T-helper 17 cell (primary cell): Measurements from ENCODE around the gene MSRB2. TPM values are rescaled to one million over a fixed set of nuclear protein-coding genes. Genes with fewer than 3 reads are reported as not detected.

ENCODE experiments used
- ATAC-seq: fragments of 150-1000 bp; cut with Tn5 transposase; 2 replicates; pipeline ENCODE4 v1.10.0; 2021; ENCODE audit warnings: mild to moderate bottlenecking, moderate library complexity
- DNase-seq, 3 donors: peaks; one replicate each; pipeline versions ENCODE4 v3.0.0 to v3.0.0-alpha.2; 2020 to 2021
- H3K9me3 ChIP-seq: one replicate; pipeline ENCODE4 v1.7.0; 2013; ENCODE audit warnings: low read length, mild to moderate bottlenecking; ENCODE audit not compliant: control insufficient read depth, poor library complexity, severe bottlenecking
- H3K27ac Mint-ChIP-seq: one replicate; pipeline ENCODE4 v1.8.0; 2022; ENCODE audit warnings: mild to moderate bottlenecking, moderate library complexity, mixed read lengths
- H3K27me3 Mint-ChIP-seq: one replicate; pipeline ENCODE4 v1.8.0; 2022; ENCODE audit warnings: mixed read lengths
- H3K36me3 Mint-ChIP-seq: one replicate; pipeline ENCODE4 v1.8.0; 2022; ENCODE audit warnings: low read depth, mixed read lengths
- H3K4me1 Mint-ChIP-seq: one replicate; pipeline ENCODE4 v1.8.0; 2022; ENCODE audit warnings: mild to moderate bottlenecking, mixed read lengths
- H3K4me3 Mint-ChIP-seq: one replicate; pipeline ENCODE4 v1.8.0; 2022; ENCODE audit warnings: mild to moderate bottlenecking, moderate library complexity, mixed read lengths
- total RNA-seq, 4 donors: library from RNA in 2 of 4; stranded (reverse) in 2 of 4; gene quantifications; one replicate each; pipeline ENCODE4 v1.2.3 and lab custom pipeline; 2022 to 2026

Gene MSRB2
- total RNA-seq (1 to 10 TPM; 1.1 to 6.2 TPM), total RNA-seq (lab: John Stamatoyannopoulos, UW) (2.4 to 2.6 reads per million in 2 donors)

- peaks cover 26% of the 10 kb centered on the region for H3K4me1 Mint-ChIP-seq
- H3K9me3 ChIP-seq = no peaks in the 10 kb centered on the region
- no peaks in the 10 kb centered on the region for H3K36me3 Mint-ChIP-seq
- ATAC-seq (peak; percentile 74), DNase-seq (peak; percentile 29 to 71 (median 62))
- H3K27ac Mint-ChIP-seq = peak within 1 kb of the TSS; percentile 91
- H3K27me3 Mint-ChIP-seq = no peaks in the 10 kb centered on the region
- H3K4me3 Mint-ChIP-seq = peak within 1 kb of the TSS; percentile 93
Observed at GRCh38 chr10:23095404-23095965, at the start of gene MSRB2. TSS of gene MSRB2 (plus strand) at chr10:23095579. CDS start at chr10:23095609, 30 bp downstream.

GRCh38 chr10:23046027-23046426 is 49.4 kb upstream of the MSRB2 start:
- no peaks in the 10 kb centered on the region for H3K4me1 Mint-ChIP-seq
- no peaks in the 10 kb centered on the region for H3K9me3 ChIP-seq
- peaks cover 39% of the 10 kb centered on the region for H3K27me3 Mint-ChIP-seq
- H3K36me3 Mint-ChIP-seq = no peaks in the 10 kb centered on the region
- no peak for ATAC-seq
- no peak overlapping the region for H3K27ac Mint-ChIP-seq
- no peak overlapping the region for H3K4me3 Mint-ChIP-seq
- no peak for DNase-seq

- Mint-ChIP-seq H3K27ac (no peak overlapping the region), H3K27me3 (peaks cover 53% of the 10 kb centered on the region), H3K4me3 (no peak overlapping the region), H3K36me3 (no peaks in the 10 kb centered on the region), H3K4me1 (no peaks in the 10 kb centered on the region)
- no peaks in the 10 kb centered on the region for H3K9me3 ChIP-seq
- no peak for DNase-seq
- ATAC-seq = no peak
Observed at GRCh38 chr10:23047201-23048050, 48.0 kb upstream of the MSRB2 start.

GRCh38 chr10:23048191-23048590 is 47.2 kb upstream of the MSRB2 start:
- H3K9me3 ChIP-seq = no peaks in the 10 kb centered on the region
- Mint-ChIP-seq H3K36me3 (no peaks in the 10 kb centered on the region), H3K27me3 (peaks cover 61% of the 10 kb centered on the region), H3K4me1 (no peaks in the 10 kb centered on the region), H3K4me3 (no peak overlapping the region), H3K27ac (no peak overlapping the region)
- no peak for ATAC-seq
- no peak for DNase-seq

GRCh38 chr10:23051278-23051677 is 44.1 kb upstream of the MSRB2 start:
- Mint-ChIP-seq H3K4me1 (no peaks in the 10 kb centered on the region), H3K4me3 (no peak overlapping the region), H3K27ac (no peak overlapping the region), H3K27me3 (peaks cover 57% of the 10 kb centered on the region), H3K36me3 (no peaks in the 10 kb centered on the region)
- H3K9me3 ChIP-seq = no peaks in the 10 kb centered on the region
- DNase-seq = no peak
- no peak for ATAC-seq

GRCh38 chr10:23051855-23052331 is 43.5 kb upstream of the MSRB2 start:
- H3K27me3 Mint-ChIP-seq = peaks cover 64% of the 10 kb centered on the region
- no peaks in the 10 kb centered on the region for H3K4me1 Mint-ChIP-seq
- H3K9me3 ChIP-seq = no peaks in the 10 kb centered on the region
- H3K27ac Mint-ChIP-seq = no peak overlapping the region
- H3K36me3 Mint-ChIP-seq = no peaks in the 10 kb centered on the region
- no peak overlapping the region for H3K4me3 Mint-ChIP-seq
- ATAC-seq (no peak), DNase-seq (no peak)

GRCh38 chr10:23053036-23053435 is 42.3 kb upstream of the MSRB2 start:
- H3K4me1 Mint-ChIP-seq = no peaks in the 10 kb centered on the region
- no peak for ATAC-seq
- H3K36me3 Mint-ChIP-seq = no peaks in the 10 kb centered on the region
- H3K4me3 Mint-ChIP-seq = no peak overlapping the region
- peaks cover 60% of the 10 kb centered on the region for H3K27me3 Mint-ChIP-seq
- H3K27ac Mint-ChIP-seq = no peak overlapping the region
- no peaks in the 10 kb centered on the region for H3K9me3 ChIP-seq
- no peak for DNase-seq

GRCh38 chr10:23055424-23056185 is 39.8 kb upstream of the MSRB2 start:
- H3K9me3 ChIP-seq = no peaks in the 10 kb centered on the region
- Mint-ChIP-seq H3K27ac (no peak overlapping the region), H3K4me1 (no peaks in the 10 kb centered on the region), H3K36me3 (no peaks in the 10 kb centered on the region), H3K4me3 (no peak overlapping the region), H3K27me3 (peaks cover 50% of the 10 kb centered on the region)
- DNase-seq (no peak), ATAC-seq (no peak)

GRCh38 chr10:23056186-23056579 is 39.2 kb upstream of the MSRB2 start:
- H3K36me3 Mint-ChIP-seq = no peaks in the 10 kb centered on the region
- H3K4me3 Mint-ChIP-seq = no peak overlapping the region
- DNase-seq (no peak), ATAC-seq (no peak)
- no peaks in the 10 kb centered on the region for H3K4me1 Mint-ChIP-seq
- H3K27ac Mint-ChIP-seq = no peak overlapping the region
- no peaks in the 10 kb centered on the region for H3K9me3 ChIP-seq
- peaks cover 50% of the 10 kb centered on the region for H3K27me3 Mint-ChIP-seq

- H3K27ac Mint-ChIP-seq = no peak overlapping the region
- H3K4me1 Mint-ChIP-seq = no peaks in the 10 kb centered on the region
- DNase-seq (no peak), ATAC-seq (no peak)
- peaks cover 31% of the 10 kb centered on the region for H3K27me3 Mint-ChIP-seq
- H3K36me3 Mint-ChIP-seq = no peaks in the 10 kb centered on the region
- H3K9me3 ChIP-seq = no peaks in the 10 kb centered on the region
- H3K4me3 Mint-ChIP-seq = no peak overlapping the region
Observed at GRCh38 chr10:23058366-23058765, 37.0 kb upstream of the MSRB2 start.

- no peaks in the 10 kb centered on the region for H3K4me1 Mint-ChIP-seq
Observed at GRCh38 chr10:23060918-23061317, 34.5 kb upstream of the MSRB2 start.

GRCh38 chr10:23063045-23063972 is 32.1 kb upstream of the MSRB2 start:
- H3K36me3 Mint-ChIP-seq = no peaks in the 10 kb centered on the region
- peaks cover 3% of the 10 kb centered on the region for H3K4me1 Mint-ChIP-seq
- H3K9me3 ChIP-seq = no peaks in the 10 kb centered on the region
- H3K4me3 Mint-ChIP-seq = no peak overlapping the region
- H3K27ac Mint-ChIP-seq = no peak overlapping the region
- DNase-seq (no peak), ATAC-seq (no peak)
- H3K27me3 Mint-ChIP-seq = peaks cover 18% of the 10 kb centered on the region

More at GRCh38 chr10:23060918-23061317, 34.5 kb upstream of the MSRB2 start:
- Mint-ChIP-seq H3K4me3 (no peak overlapping the region), H3K27ac (no peak overlapping the region), H3K36me3 (no peaks in the 10 kb centered on the region), H3K27me3 (peaks cover 27% of the 10 kb centered on the region)
- no peaks in the 10 kb centered on the region for H3K9me3 ChIP-seq
- DNase-seq (no peak), ATAC-seq (no peak)
